SU-DHL-6 (cell line): ENCODE results near the gene ANKRD13A.

Source experiments
- H2AFZ ChIP-seq: fragments of 200-600 bp; sonication (generic); 2 replicates; pipeline ENCODE4 v1.6.1; 2014; ENCODE audit warnings: low read depth, mild to moderate bottlenecking, moderate library complexity, mixed read lengths, antibody characterized with exemption, low read length; ENCODE audit not compliant: severe bottlenecking
- H3F3A ChIP-seq: fragments of 200-600 bp; shearing (Covaris generic); 2 replicates; pipeline ENCODE4 v1.6.0; 2016; ENCODE audit warnings: antibody characterized with exemption, mild to moderate bottlenecking; ENCODE audit not compliant: insufficient read depth
- H3K27ac ChIP-seq: fragments of 200-600 bp; sonication (generic); 2 replicates; pipeline ENCODE4 v1.5.1; 2016; ENCODE audit warnings: low read depth, mild to moderate bottlenecking, low read length, moderate library complexity, mixed read lengths
- H3K27me3 ChIP-seq: fragments of 200-600 bp; sonication (generic), shearing (Covaris generic); 2 replicates; pipeline ENCODE4 v1.6.0; 2014; ENCODE audit warnings: mild to moderate bottlenecking, low read length
- H3K36me3 ChIP-seq: fragments of 200-600 bp; sonication (generic); 2 replicates; pipeline ENCODE4 v1.6.1; 2014; ENCODE audit warnings: mild to moderate bottlenecking, low read length, mixed read lengths
- H3K4me2 ChIP-seq: fragments of 300-600, 200-600 bp; shearing (Covaris generic), sonication (generic); 2 replicates; pipeline ENCODE4 v1.6.0; 2014; ENCODE audit warnings: low read length, low read depth, mild to moderate bottlenecking; ENCODE audit not compliant: poor library complexity, severe bottlenecking
- H3K4me3 ChIP-seq: fragments of 200-600 bp; sonication (generic); 2 replicates; pipeline ENCODE4 v1.5.1; 2014; ENCODE audit warnings: antibody characterized with exemption, low read length, mild to moderate bottlenecking, mixed read lengths; ENCODE audit not compliant: insufficient read depth, poor library complexity, severe bottlenecking
- H3K79me2 ChIP-seq: fragments of 200-600 bp; sonication (generic); 2 replicates; pipeline ENCODE4 v1.6.1; 2014; ENCODE audit warnings: mild to moderate bottlenecking, low read length, moderate library complexity; ENCODE audit not compliant: insufficient read depth
- H3K9ac ChIP-seq: fragments of 200-600 bp; sonication (generic); 2 replicates; pipeline ENCODE4 v1.7.0; 2014; ENCODE audit warnings: mild to moderate bottlenecking, low read length
- H3K9me2 ChIP-seq: fragments of 200-600 bp; sonication (generic); replicated peaks from 2 replicates; pipeline ENCODE4 v1.6.1; 2014; ENCODE audit warnings: low read length; ENCODE audit not compliant: insufficient read depth
- H3K9me3 ChIP-seq: fragments of 200-600 bp; sonication (generic); 2 replicates; pipeline ENCODE4 v1.6.1; 2014; ENCODE audit warnings: low read length, mixed read lengths; ENCODE audit not compliant: insufficient read depth
- H4K20me1 ChIP-seq: fragments of 200-600 bp; sonication (generic); 2 replicates; pipeline ENCODE4 v1.6.1; 2014; ENCODE audit warnings: low read depth, mild to moderate bottlenecking, antibody characterized with exemption, low read length, moderate library complexity, mixed read lengths
- EZH2phosphoT487 ChIP-seq: fragments of 200-600 bp; sonication (generic), shearing (Covaris generic); conservative IDR thresholded peaks from 2 replicates; pipeline ENCODE4 v1.6.1; 2018; ENCODE audit warnings: mild to moderate bottlenecking, antibody characterized with exemption, low read length, moderate library complexity, mixed read lengths
- TF ChIP-seq, protein P1 (sequence below): fragments of 200-600 bp; sonication (generic); IDR thresholded peaks from one replicate; pipeline ENCODE4 v1.5.1; 2017; ENCODE audit warnings: antibody characterized with exemption, mild to moderate bottlenecking, low read length, moderate library complexity; ENCODE audit not compliant: insufficient read depth, poor library complexity, severe bottlenecking

ANKRD13A gene

DNA sequence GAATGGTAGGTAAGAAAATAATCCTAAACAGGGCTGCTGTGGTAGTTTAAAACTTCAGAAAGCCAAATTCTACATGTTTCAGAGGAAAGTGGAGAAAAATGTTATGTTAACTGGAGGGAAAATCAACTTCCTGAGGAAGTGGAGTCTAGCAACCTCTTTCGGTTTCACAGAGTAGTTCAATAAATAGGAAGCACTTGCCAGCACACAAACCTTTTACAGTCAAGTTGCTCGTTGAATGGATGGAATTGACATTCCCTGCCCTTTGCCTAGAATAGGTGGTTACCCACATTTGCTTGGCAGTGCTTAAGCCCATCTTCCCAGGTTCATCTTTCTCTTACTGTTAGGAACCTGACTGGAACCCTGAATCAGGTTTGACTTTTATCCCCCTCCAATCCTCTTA lies 15.9 kb downstream of the ANKRD13A start:
- Histone ChIP-seq H3F3A (peaks cover 33% of the 10 kb centered on the region), H3K27me3 (no peaks in the 10 kb centered on the region), H3K27ac (peak overlapping the region; percentile 18; the same call in 1 of the 2 replicates), H3K36me3 (peaks cover 52% of the 10 kb centered on the region), H3K4me2 (no peak overlapping the region), H3K79me2 (peaks cover 80% of the 10 kb centered on the region), H4K20me1 (no peaks in the 10 kb centered on the region; the same call in none of the 2 replicates), H3K4me3 (no peak overlapping the region), H3K9me3 (no peaks in the 10 kb centered on the region), H3K9me2 (no peaks in the 10 kb centered on the region), H3K9ac (no peak overlapping the region), H2AFZ (no peak overlapping the region)
- TF ChIP-seq, protein P1, sequence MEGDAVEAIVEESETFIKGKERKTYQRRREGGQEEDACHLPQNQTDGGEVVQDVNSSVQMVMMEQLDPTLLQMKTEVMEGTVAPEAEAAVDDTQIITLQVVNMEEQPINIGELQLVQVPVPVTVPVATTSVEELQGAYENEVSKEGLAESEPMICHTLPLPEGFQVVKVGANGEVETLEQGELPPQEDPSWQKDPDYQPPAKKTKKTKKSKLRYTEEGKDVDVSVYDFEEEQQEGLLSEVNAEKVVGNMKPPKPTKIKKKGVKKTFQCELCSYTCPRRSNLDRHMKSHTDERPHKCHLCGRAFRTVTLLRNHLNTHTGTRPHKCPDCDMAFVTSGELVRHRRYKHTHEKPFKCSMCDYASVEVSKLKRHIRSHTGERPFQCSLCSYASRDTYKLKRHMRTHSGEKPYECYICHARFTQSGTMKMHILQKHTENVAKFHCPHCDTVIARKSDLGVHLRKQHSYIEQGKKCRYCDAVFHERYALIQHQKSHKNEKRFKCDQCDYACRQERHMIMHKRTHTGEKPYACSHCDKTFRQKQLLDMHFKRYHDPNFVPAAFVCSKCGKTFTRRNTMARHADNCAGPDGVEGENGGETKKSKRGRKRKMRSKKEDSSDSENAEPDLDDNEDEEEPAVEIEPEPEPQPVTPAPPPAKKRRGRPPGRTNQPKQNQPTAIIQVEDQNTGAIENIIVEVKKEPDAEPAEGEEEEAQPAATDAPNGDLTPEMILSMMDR, result no peak
- TF ChIP-seq EZH2phosphoT487, result no peak

DNA sequence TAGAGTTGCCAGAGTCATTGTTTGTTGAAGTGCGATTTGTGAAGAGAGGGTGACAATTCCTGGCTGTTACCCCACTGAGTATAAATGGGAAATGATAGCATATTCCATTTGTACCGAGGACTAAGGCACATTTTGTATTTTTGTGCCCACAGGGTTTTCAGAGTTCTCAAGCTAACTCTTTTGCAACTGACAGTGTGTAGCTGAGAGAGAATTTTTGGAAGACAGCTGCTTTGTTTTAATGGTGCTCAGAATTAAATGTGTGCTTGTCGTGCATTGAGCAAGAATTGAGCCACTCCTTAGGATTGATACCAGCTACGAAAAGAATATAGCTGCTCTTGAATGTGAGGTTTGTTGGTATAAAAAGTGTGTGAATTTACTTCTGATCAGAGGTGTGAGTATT lies 21.7 kb downstream of the ANKRD13A start:
- no peak overlapping the region for H3K4me2 ChIP-seq
- H3K79me2 ChIP-seq, result peaks cover 67% of the 10 kb centered on the region
- no peak overlapping the region for H3K27ac ChIP-seq
- peaks cover 71% of the 10 kb centered on the region for H3K36me3 ChIP-seq
- no peak overlapping the region for H3K4me3 ChIP-seq
- H3K27me3 ChIP-seq, result no peaks in the 10 kb centered on the region
- peaks cover 3% of the 10 kb centered on the region; the same call in 1 of the 2 replicates for H3F3A ChIP-seq
- H3K9me3 ChIP-seq, result no peaks in the 10 kb centered on the region
- H4K20me1 ChIP-seq, result no peaks in the 10 kb centered on the region; the same call in 1 of the 2 replicates
- TF ChIP-seq, protein P1, result no peak
- no peak for TF ChIP-seq EZH2phosphoT487
- no peak overlapping the region for H2AFZ ChIP-seq
- H3K9ac ChIP-seq, result no peak overlapping the region
- no peaks in the 10 kb centered on the region for H3K9me2 ChIP-seq

DNA sequence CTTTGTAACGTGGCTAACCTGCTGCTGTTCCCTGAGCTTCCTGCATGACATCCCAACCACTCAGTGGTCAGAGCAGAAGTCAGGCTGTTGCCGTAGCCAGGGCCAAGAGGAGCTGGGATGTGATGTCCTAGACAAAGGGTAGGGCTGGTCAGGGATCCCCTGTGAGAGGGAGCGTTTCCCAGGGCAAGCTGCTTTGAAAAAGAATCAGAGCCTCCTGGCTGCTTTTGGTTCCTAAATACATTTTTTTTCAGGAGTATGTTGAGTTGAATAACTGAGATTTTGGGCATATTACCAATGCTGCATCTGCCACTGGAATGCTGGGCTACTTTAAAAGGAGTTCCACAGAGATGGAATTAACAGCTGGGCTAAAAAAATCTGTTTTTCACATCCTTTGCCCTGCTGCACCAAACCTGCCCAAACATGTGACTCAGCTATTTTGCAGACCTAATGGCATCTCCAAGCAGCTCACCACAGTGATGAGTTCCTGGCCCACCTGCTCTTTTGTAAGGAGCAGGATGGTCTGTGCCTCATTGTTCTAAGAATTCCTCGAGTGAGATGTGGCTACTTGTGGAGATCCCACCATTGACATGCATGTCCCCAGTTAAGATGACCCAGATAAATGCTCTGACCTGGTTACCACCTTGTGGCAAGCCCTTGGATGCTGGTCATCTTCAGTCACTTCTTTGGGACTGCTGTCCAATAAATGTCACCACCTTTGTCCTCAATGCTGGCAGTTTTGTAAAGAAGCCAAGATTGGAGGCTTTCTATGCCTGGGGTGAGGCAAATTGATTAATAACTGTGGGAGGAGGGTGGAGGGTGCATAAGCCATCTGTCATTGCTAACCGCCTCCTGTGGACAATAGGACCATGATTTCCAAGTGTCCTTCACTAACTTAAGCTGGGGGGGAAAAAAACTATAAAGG lies 24.1 kb downstream of the ANKRD13A start:
- H3K27me3 ChIP-seq, result no peaks in the 10 kb centered on the region
- no peaks in the 10 kb centered on the region for H3K9me2 ChIP-seq
- peaks cover 51% of the 10 kb centered on the region for H3K79me2 ChIP-seq
- H3K9ac ChIP-seq, result no peak overlapping the region
- H4K20me1 ChIP-seq, result no peaks in the 10 kb centered on the region; the same call in 1 of the 2 replicates
- H3F3A ChIP-seq, result peaks cover 3% of the 10 kb centered on the region; the same call in 1 of the 2 replicates
- H3K36me3 ChIP-seq, result peaks cover 67% of the 10 kb centered on the region
- no peaks in the 10 kb centered on the region for H3K9me3 ChIP-seq
- no peak overlapping the region for H2AFZ ChIP-seq
- TF ChIP-seq, protein P1, result no peak
- no peak for TF ChIP-seq EZH2phosphoT487
- H3K4me2 ChIP-seq, result no peak overlapping the region
- H3K4me3 ChIP-seq, result no peak overlapping the region
- no peak overlapping the region for H3K27ac ChIP-seq
